DND-41 (cell line): Measurements from ENCODE around the gene TESMIN.

Experiments used
- ATAC-seq: fragments of 200-7000 bp; cut with Tn5 transposase; 3 replicates; pipeline ENCODE4 v1.9.1; 2021; ENCODE audit warnings: low read depth; ENCODE audit not compliant: insufficient read depth
- DNase-seq: peaks from one replicate; pipeline ENCODE4 v3.0.0-alpha.2; 2020
- H2AFZ ChIP-seq: 2 replicates; pipeline ENCODE4 v1.6.0; 2012; ENCODE audit warnings: low read depth, low read length
- H3K27ac ChIP-seq: 2 replicates; pipeline ENCODE4 v1.5.1; 2012; ENCODE audit warnings: low read length, inconsistent platforms
- H3K27me3 ChIP-seq: fragments of 200-600 bp; sonication (generic); 2 replicates; pipeline ENCODE4 v1.6.0; 2012; ENCODE audit warnings: low read length, mild to moderate bottlenecking, inconsistent platforms; ENCODE audit not compliant: insufficient read depth, poor library complexity
- H3K36me3 ChIP-seq: 2 replicates; pipeline ENCODE4 v1.5.1; 2012; ENCODE audit warnings: low read length, inconsistent platforms; ENCODE audit not compliant: insufficient read depth
- H3K4me1 ChIP-seq: 2 replicates; pipeline ENCODE4 v1.5.1; 2012; ENCODE audit warnings: mild to moderate bottlenecking, low read length; ENCODE audit not compliant: insufficient read depth
- H3K4me2 ChIP-seq: 2 replicates; pipeline ENCODE4 v1.6.0; 2012; ENCODE audit warnings: mild to moderate bottlenecking, moderate library complexity, low read length, inconsistent platforms; ENCODE audit not compliant: insufficient read depth
- H3K4me3 ChIP-seq, 2 experiments: fragments of 200-600 bp in 1 of 2; shearing (Covaris generic) in 1 of 2; 2 replicates each; pipeline ENCODE4 v1.5.1; 2012 to 2016; ENCODE audit warnings: inconsistent platforms in 2 of 2, low read length in 2 of 2, mild to moderate bottlenecking in 2 of 2, low read depth in 1 of 2, moderate library complexity in 1 of 2
- H3K79me2 ChIP-seq: 2 replicates; pipeline ENCODE4 v1.6.0; 2012; ENCODE audit warnings: low read length, inconsistent platforms; ENCODE audit not compliant: insufficient read depth
- H3K9ac ChIP-seq: 2 replicates; pipeline ENCODE4 v1.6.0; 2012; ENCODE audit warnings: low read depth, mild to moderate bottlenecking, inconsistent platforms, low read length, moderate library complexity
- H3K9me3 ChIP-seq: 2 replicates; pipeline ENCODE4 v1.5.1; 2012; ENCODE audit warnings: low read length, moderate library complexity, mild to moderate bottlenecking, inconsistent platforms; ENCODE audit not compliant: insufficient read depth, severe bottlenecking
- H4K20me1 ChIP-seq: 2 replicates; pipeline ENCODE4 v1.6.0; 2012; ENCODE audit warnings: low read length; ENCODE audit not compliant: insufficient read depth
- CTCF ChIP-seq: IDR thresholded peaks from 2 replicates; pipeline ENCODE4 v1.5.1; 2012; ENCODE audit warnings: borderline replicate concordance, low read length, moderate library complexity, mild to moderate bottlenecking; ENCODE audit not compliant: poor library complexity, severe bottlenecking; ENCODE audit errors: extremely low read depth
- EZH2 ChIP-seq: IDR thresholded peaks from 3 replicates; pipeline ENCODE4 v1.6.1; 2012; ENCODE audit warnings: borderline replicate concordance, low read depth, mild to moderate bottlenecking, moderate library complexity, low read length, inconsistent platforms; ENCODE audit not compliant: severe bottlenecking

TESMIN gene

GRCh38 chr11:68722143-68722542, 29.2 kb downstream of the TESMIN start:
- Histone ChIP-seq H3K79me2 (no peaks in the 10 kb centered on the region), H2AFZ (no peak overlapping the region), H3K27me3 (peaks cover 9% of the 10 kb centered on the region), H3K36me3 (no peaks in the 10 kb centered on the region), H4K20me1 (no peaks in the 10 kb centered on the region), H3K9me3 (peaks cover 3% of the 10 kb centered on the region), H3K27ac (no peak overlapping the region), H3K4me3 (no peak overlapping the region), H3K9ac (no peak overlapping the region), H3K4me1 (no peaks in the 10 kb centered on the region), H3K4me2 (no peak overlapping the region)
- TF ChIP-seq EZH2, result no peak
- TF ChIP-seq CTCF, result no peak
- DNase-seq (no peak), ATAC-seq (no peak)

- Histone ChIP-seq H3K9ac (no peak overlapping the region), H3K36me3 (no peaks in the 10 kb centered on the region), H3K4me2 (no peak overlapping the region), H3K9me3 (peaks cover 3% of the 10 kb centered on the region), H3K4me1 (no peaks in the 10 kb centered on the region), H3K27me3 (peaks cover 9% of the 10 kb centered on the region), H3K27ac (no peak overlapping the region), H2AFZ (no peak overlapping the region), H3K79me2 (no peaks in the 10 kb centered on the region), H4K20me1 (no peaks in the 10 kb centered on the region), H3K4me3 (no peak overlapping the region)
- no peak for ATAC-seq
- DNase-seq, result no peak
- TF ChIP-seq CTCF (no peak), EZH2 (no peak)
These were observed 30.2 kb downstream of the TESMIN start for GRCh38 chr11:68721075-68721474.

DNA sequence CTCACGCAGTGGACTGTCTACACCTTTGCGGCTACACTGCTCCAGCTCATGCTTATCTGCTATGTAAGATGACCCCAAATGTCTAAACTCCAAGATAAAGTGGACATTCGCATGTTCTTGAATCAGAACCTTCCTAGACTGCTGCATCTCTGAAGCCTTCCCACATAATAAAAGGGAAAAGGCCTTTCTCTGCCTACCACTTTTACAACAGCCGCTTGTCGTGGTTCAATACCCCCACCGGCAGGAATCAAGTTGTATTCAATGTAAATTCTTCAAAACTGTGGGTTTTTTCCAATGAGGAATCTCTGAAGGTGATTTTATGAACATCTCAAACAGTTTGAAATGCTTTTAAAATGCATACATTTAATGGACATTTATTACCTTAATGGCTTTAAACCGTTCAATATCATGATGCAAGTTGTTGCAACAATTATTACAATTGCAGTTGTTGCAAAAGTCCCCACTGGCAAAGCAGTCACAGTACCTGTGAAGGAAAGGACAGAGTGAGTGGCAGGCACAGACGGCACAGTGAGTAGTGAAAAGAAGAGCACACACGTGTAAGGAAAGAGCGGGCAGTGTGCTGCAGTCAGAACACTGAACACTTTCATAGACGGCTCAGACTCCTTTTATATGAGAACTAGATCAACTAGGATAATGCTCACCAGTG, 35.7 kb downstream of the TESMIN start:
- Histone ChIP-seq H3K27ac (no peak overlapping the region), H3K4me2 (no peak overlapping the region), H4K20me1 (no peaks in the 10 kb centered on the region), H2AFZ (no peak overlapping the region), H3K79me2 (no peaks in the 10 kb centered on the region), H3K27me3 (peaks cover 3% of the 10 kb centered on the region), H3K36me3 (no peaks in the 10 kb centered on the region), H3K9me3 (peaks cover 3% of the 10 kb centered on the region), H3K9ac (no peak overlapping the region), H3K4me3 (no peak overlapping the region), H3K4me1 (no peaks in the 10 kb centered on the region)
- no peak for TF ChIP-seq CTCF
- no peak for TF ChIP-seq EZH2
- DNase-seq (no peak), ATAC-seq (no peak)
